Measurements from ENCODE around the gene BRD1. TPM values are rescaled to one million over a fixed set of nuclear protein-coding genes. Genes with fewer than 3 reads are reported as not detected.
"Not testable (repeated sequence)": the region's sequence is repeated elsewhere in the genome, so short reads cannot be mapped to it uniquely, and the experiment has no call there.

The BRD1 gene
- total RNA-seq, 1 donor from 2014 or later: 32.4 TPM

GRCh38 chr22:49764127-49764581 is 63.5 kb downstream of the BRD1 start:
- H4K20me1 ChIP-seq (ENCODE audit: insufficient read depth, low read length): peaks cover 3% of the 10 kb centered on the region
- H3K4me1 ChIP-seq (ENCODE audit: insufficient read depth, low read length): no peaks in the 10 kb centered on the region
- Mint-ChIP-seq H3K4me3 (ENCODE audit: unreplicated experiment) (no peak overlapping the region), H3K27me3 (ENCODE audit: low read depth, unreplicated experiment) (peaks cover 4% of the 10 kb centered on the region), H3K9me3 (ENCODE audit: unreplicated experiment) (peaks cover 6% of the 10 kb centered on the region), H3K4me1 (ENCODE audit: low read depth, unreplicated experiment) (peaks cover 12% of the 10 kb centered on the region), H3K27ac (ENCODE audit: unreplicated experiment) (no peak overlapping the region), H3K36me3 (ENCODE audit: low read depth, unreplicated experiment) (peaks cover 2% of the 10 kb centered on the region)
- H3K9ac ChIP-seq (ENCODE audit: low read length): no peak overlapping the region
- H3K4me3 ChIP-seq (ENCODE audit: insufficient read depth, low read depth, low read length): no peak overlapping the region
- DNase-seq (ENCODE audit: low read depth) (no peak), FAIRE-seq (no peak)
- H2AFZ ChIP-seq (ENCODE audit: low read depth, low read length): no peak overlapping the region
- no peaks in the 10 kb centered on the region for H3K36me3 ChIP-seq (ENCODE audit: insufficient read depth, low read length)
- TF ChIP-seq EZH2 (IDR thresholded peaks at IDR 0.05; ENCODE audit: insufficient read depth, low read length): no peak
- no peaks in the 10 kb centered on the region for H3K27me3 ChIP-seq (ENCODE audit: insufficient read depth, low read length)
- no peaks in the 10 kb centered on the region for H3K79me2 ChIP-seq (ENCODE audit: insufficient read depth, low read length)
- no peaks in the 10 kb centered on the region for H3K9me3 ChIP-seq (ENCODE audit: insufficient read depth, low read depth, low read length)
- H3K4me2 ChIP-seq (ENCODE audit: low read length): no peak overlapping the region
- no peak overlapping the region for H3K27ac ChIP-seq (ENCODE audit: low read depth, low read length)

- H3K4me1 Mint-ChIP-seq (ENCODE audit: low read depth, unreplicated experiment): peaks cover 9% of the 10 kb centered on the region
Observed at GRCh38 chr22:49763696-49764095, 64.0 kb downstream of the BRD1 start.

GRCh38 chr22:49763138-49763537 is 64.5 kb downstream of the BRD1 start:
- Histone ChIP-seq H3K36me3 (ENCODE audit: insufficient read depth, low read length) (no peaks in the 10 kb centered on the region), H3K4me3 (ENCODE audit: insufficient read depth, low read depth, low read length) (no peak overlapping the region), H2AFZ (ENCODE audit: low read depth, low read length) (no peak overlapping the region), H3K4me2 (ENCODE audit: low read length) (no peak overlapping the region), H3K79me2 (ENCODE audit: insufficient read depth, low read length) (no peaks in the 10 kb centered on the region), H3K9me3 (ENCODE audit: insufficient read depth, low read depth, low read length) (no peaks in the 10 kb centered on the region), H3K27me3 (ENCODE audit: insufficient read depth, low read length) (no peaks in the 10 kb centered on the region), H4K20me1 (ENCODE audit: insufficient read depth, low read length) (no peaks in the 10 kb centered on the region), H3K9ac (ENCODE audit: low read length) (no peak overlapping the region), H3K4me1 (ENCODE audit: insufficient read depth, low read length) (no peaks in the 10 kb centered on the region), H3K27ac (ENCODE audit: low read depth, low read length) (no peak overlapping the region)
- TF ChIP-seq EZH2 (IDR thresholded peaks at IDR 0.05; ENCODE audit: insufficient read depth, low read length): no peak
- peaks cover 6% of the 10 kb centered on the region for H3K9me3 Mint-ChIP-seq (ENCODE audit: unreplicated experiment)
- H3K27ac Mint-ChIP-seq (ENCODE audit: unreplicated experiment): no peak overlapping the region
- no peak overlapping the region for H3K4me3 Mint-ChIP-seq (ENCODE audit: unreplicated experiment)
- DNase-seq (ENCODE audit: low read depth) (no peak), FAIRE-seq (no peak)
- peaks cover 4% of the 10 kb centered on the region for H3K27me3 Mint-ChIP-seq (ENCODE audit: low read depth, unreplicated experiment)
- peaks cover 2% of the 10 kb centered on the region for H3K36me3 Mint-ChIP-seq (ENCODE audit: low read depth, unreplicated experiment)
- H3K4me1 Mint-ChIP-seq (ENCODE audit: low read depth, unreplicated experiment): peaks cover 9% of the 10 kb centered on the region

More at GRCh38 chr22:49763696-49764095, 64.0 kb downstream of the BRD1 start:
- Histone ChIP-seq H3K4me2 (ENCODE audit: low read length) (no peak overlapping the region), H3K27ac (ENCODE audit: low read depth, low read length) (no peak overlapping the region), H3K36me3 (ENCODE audit: insufficient read depth, low read length) (no peaks in the 10 kb centered on the region), H3K27me3 (ENCODE audit: insufficient read depth, low read length) (no peaks in the 10 kb centered on the region), H2AFZ (ENCODE audit: low read depth, low read length) (no peak overlapping the region), H3K79me2 (ENCODE audit: insufficient read depth, low read length) (no peaks in the 10 kb centered on the region), H3K4me1 (ENCODE audit: insufficient read depth, low read length) (no peaks in the 10 kb centered on the region), H3K9me3 (ENCODE audit: insufficient read depth, low read depth, low read length) (no peaks in the 10 kb centered on the region), H3K9ac (ENCODE audit: low read length) (no peak overlapping the region), H4K20me1 (ENCODE audit: insufficient read depth, low read length) (no peaks in the 10 kb centered on the region), H3K4me3 (ENCODE audit: insufficient read depth, low read depth, low read length) (no peak overlapping the region)
- H3K27me3 Mint-ChIP-seq (ENCODE audit: low read depth, unreplicated experiment): peaks cover 4% of the 10 kb centered on the region
- FAIRE-seq (no peak), DNase-seq (ENCODE audit: low read depth) (no peak)
- H3K4me3 Mint-ChIP-seq (ENCODE audit: unreplicated experiment): no peak overlapping the region
- H3K36me3 Mint-ChIP-seq (ENCODE audit: low read depth, unreplicated experiment): peaks cover 2% of the 10 kb centered on the region
- H3K9me3 Mint-ChIP-seq (ENCODE audit: unreplicated experiment): peaks cover 6% of the 10 kb centered on the region
- no peak overlapping the region for H3K27ac Mint-ChIP-seq (ENCODE audit: unreplicated experiment)
- TF ChIP-seq, protein P1, sequence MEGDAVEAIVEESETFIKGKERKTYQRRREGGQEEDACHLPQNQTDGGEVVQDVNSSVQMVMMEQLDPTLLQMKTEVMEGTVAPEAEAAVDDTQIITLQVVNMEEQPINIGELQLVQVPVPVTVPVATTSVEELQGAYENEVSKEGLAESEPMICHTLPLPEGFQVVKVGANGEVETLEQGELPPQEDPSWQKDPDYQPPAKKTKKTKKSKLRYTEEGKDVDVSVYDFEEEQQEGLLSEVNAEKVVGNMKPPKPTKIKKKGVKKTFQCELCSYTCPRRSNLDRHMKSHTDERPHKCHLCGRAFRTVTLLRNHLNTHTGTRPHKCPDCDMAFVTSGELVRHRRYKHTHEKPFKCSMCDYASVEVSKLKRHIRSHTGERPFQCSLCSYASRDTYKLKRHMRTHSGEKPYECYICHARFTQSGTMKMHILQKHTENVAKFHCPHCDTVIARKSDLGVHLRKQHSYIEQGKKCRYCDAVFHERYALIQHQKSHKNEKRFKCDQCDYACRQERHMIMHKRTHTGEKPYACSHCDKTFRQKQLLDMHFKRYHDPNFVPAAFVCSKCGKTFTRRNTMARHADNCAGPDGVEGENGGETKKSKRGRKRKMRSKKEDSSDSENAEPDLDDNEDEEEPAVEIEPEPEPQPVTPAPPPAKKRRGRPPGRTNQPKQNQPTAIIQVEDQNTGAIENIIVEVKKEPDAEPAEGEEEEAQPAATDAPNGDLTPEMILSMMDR (IDR thresholded peaks at IDR 0.05; ENCODE audit: insufficient read depth, low read depth, low read length): no peak
- TF ChIP-seq EZH2 (IDR thresholded peaks at IDR 0.05; ENCODE audit: insufficient read depth, low read length): no peak

DNA sequence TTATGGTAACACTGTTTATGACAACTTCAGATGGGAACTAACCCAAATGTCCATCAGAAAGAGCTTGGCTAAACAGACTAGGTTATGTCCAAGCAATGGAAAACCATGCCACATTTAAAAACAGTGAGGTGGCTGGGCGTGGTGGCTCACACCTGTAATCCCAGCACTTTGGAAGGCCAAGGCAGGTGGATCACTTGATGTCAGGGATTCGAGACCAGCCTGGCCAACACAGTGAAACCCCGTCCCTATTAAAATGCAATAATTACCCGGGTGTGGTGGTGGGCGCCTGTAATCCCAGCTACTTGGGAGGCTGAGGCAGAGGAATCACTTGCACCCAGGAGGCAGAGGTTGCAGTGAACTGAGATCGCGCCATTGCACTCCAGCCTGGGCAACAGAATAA is 65.1 kb downstream of the BRD1 start:
- H3K4me3 ChIP-seq (ENCODE audit: insufficient read depth, low read depth, low read length); H2AFZ ChIP-seq (ENCODE audit: low read depth, low read length); H3K4me2 ChIP-seq (ENCODE audit: low read length); H3K36me3 ChIP-seq (ENCODE audit: insufficient read depth, low read length); H3K9ac ChIP-seq (ENCODE audit: low read length); H3K27ac ChIP-seq (ENCODE audit: low read depth, low read length); H3K27me3 Mint-ChIP-seq (ENCODE audit: low read depth, unreplicated experiment); H3K4me3 Mint-ChIP-seq (ENCODE audit: unreplicated experiment); H3K27me3 ChIP-seq (ENCODE audit: insufficient read depth, low read length); H3K27ac Mint-ChIP-seq (ENCODE audit: unreplicated experiment); H3K9me3 ChIP-seq (ENCODE audit: insufficient read depth, low read depth, low read length); DNase-seq (ENCODE audit: low read depth); H3K36me3 Mint-ChIP-seq (ENCODE audit: low read depth, unreplicated experiment); H3K9me3 Mint-ChIP-seq (ENCODE audit: unreplicated experiment); H3K4me1 Mint-ChIP-seq (ENCODE audit: low read depth, unreplicated experiment); FAIRE-seq; H3K4me1 ChIP-seq (ENCODE audit: insufficient read depth, low read length); H3K79me2 ChIP-seq (ENCODE audit: insufficient read depth, low read length); H4K20me1 ChIP-seq (ENCODE audit: insufficient read depth, low read length): not testable (repeated sequence)

Data from astrocyte (in vitro differentiated cells and primary cell).